Measurements from ENCODE around the gene ARL15. TPM values are rescaled to one million over a fixed set of nuclear protein-coding genes. Genes with fewer than 3 reads are reported as not detected.

ARL15 gene
- total and polyA plus RNA-seq, 5 donors from 2014 or later: 16.5 to 27.7 (median 19.1) TPM

DNA sequence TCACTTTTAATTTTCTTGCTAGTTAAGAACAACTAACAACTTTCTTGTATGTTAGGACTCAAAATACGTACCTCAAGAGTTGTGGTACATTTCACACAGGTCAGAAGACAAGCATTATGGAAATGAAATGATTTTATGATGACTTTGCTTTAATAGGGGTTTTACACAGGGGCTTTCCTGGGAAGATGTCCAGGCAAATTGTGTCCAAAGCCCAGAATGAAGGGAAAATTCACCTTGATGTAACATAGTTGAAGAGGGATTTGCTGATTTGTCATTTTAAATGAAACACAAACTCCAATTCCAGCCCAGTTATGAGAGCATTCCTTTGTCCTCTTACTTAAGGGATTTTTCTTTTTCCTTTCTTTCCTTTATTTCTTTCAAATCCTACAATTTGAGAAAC lies 89.2 kb downstream of the ARL15 start:
- Histone ChIP-seq H3K4me1 (ENCODE audit: control insufficient read depth, insufficient read depth, low read length, poor library complexity, severe bottlenecking) (no peaks in the 10 kb centered on the region), H3K27ac (ENCODE audit: insufficient read depth, low read length, poor library complexity, severe bottlenecking) (no peak overlapping the region), H3K9me3 (ENCODE audit: control insufficient read depth in 2 of 2, low read length in 2 of 2) (no peaks in the 10 kb centered on the region), H3K27me3 (ENCODE audit: control insufficient read depth, insufficient read depth, low read length) (no peaks in the 10 kb centered on the region), H3K36me3 (ENCODE audit: control insufficient read depth, insufficient read depth, low read length) (no peaks in the 10 kb centered on the region), H3K4me3 (ENCODE audit: low read depth, low read length) (no peak overlapping the region)
- Mint-ChIP-seq H3K27ac (no peak overlapping the region), H3K36me3 (peaks cover 12% of the 10 kb centered on the region), H3K4me3 (no peak overlapping the region), H3K4me1 (peaks cover 5 to 24% (median 15%) of the 10 kb centered on the region in 4 donors), H3K27me3 (no peaks in the 10 kb centered on the region), H3K9me3 (no peaks in the 10 kb centered on the region)
- no peak for DNase-seq
- no peak for ATAC-seq (ENCODE audit: low read depth in 2 of 2)

DNA sequence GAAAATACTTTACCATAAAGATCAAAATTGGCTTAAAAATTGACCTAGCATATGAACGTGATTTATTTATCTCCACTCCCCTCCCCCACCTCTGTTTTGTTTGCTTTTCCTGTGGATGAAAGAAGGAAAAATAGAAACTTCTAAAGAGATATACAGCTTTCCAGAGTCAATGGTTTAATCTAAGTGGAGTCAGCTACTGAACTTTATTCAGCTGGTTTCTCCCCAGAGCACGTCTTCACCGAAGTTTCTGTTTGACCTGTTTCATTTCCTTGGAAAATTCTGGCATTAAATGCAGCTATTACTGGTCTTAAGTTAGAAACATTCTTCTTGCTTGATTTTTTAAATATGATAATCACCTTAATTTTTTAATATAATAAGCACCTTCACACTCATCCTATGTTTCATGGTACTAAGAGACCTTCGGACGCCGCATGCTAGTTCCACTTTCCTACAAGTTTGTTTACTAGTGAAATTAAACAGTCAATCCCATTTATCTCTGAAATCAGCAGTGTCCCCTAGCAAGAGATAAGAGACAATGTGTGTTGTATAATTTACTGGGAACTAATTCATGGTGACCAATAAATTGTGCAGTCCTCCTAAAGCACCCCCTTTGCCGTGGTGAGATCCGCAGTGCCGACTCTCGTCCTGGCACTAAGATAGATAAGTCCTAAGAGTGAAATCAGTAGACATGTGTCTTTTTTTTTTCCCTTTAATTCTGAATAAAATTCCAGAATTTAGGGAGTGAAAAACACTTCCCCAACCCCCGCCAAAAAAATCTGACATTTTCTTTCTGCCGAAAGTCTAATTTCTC lies 89.9 kb downstream of the ARL15 start:
- H3K36me3 Mint-ChIP-seq: peaks cover 10% of the 10 kb centered on the region
- no peak overlapping the region for H3K27ac Mint-ChIP-seq
- Histone ChIP-seq H3K4me1 (ENCODE audit: control insufficient read depth, insufficient read depth, low read length, poor library complexity, severe bottlenecking) (no peaks in the 10 kb centered on the region), H3K36me3 (ENCODE audit: control insufficient read depth, insufficient read depth, low read length) (no peaks in the 10 kb centered on the region), H3K4me3 (ENCODE audit: low read depth, low read length) (no peak overlapping the region), H3K27ac (ENCODE audit: insufficient read depth, low read length, poor library complexity, severe bottlenecking) (no peak overlapping the region), H3K9me3 (ENCODE audit: control insufficient read depth in 2 of 2, low read length in 2 of 2) (no peaks in the 10 kb centered on the region), H3K27me3 (ENCODE audit: control insufficient read depth, insufficient read depth, low read length) (no peaks in the 10 kb centered on the region)
- no peak for DNase-seq
- H3K9me3 Mint-ChIP-seq: no peaks in the 10 kb centered on the region
- H3K4me3 Mint-ChIP-seq: no peak overlapping the region
- no peaks in the 10 kb centered on the region for H3K27me3 Mint-ChIP-seq
- H3K4me1 Mint-ChIP-seq: peaks cover 2 to 24% (median 17%) of the 10 kb centered on the region in 4 donors
- ATAC-seq (ENCODE audit: low read depth in 2 of 2): no peak

GRCh38 chr5:54217826-54218503 lies 92.4 kb downstream of the ARL15 start:
- Mint-ChIP-seq H3K36me3 (no peaks in the 10 kb centered on the region), H3K4me3 (no peak overlapping the region), H3K4me1 (peaks cover 13 to 20% (median 16%) of the 10 kb centered on the region in 4 donors), H3K27ac (no peak overlapping the region), H3K27me3 (no peaks in the 10 kb centered on the region), H3K9me3 (peaks cover 0 to 1% (median 0%) of the 10 kb centered on the region in 7 donors)
- no peak overlapping the region for H3K27ac ChIP-seq (ENCODE audit: insufficient read depth, low read length, poor library complexity, severe bottlenecking)
- no peaks in the 10 kb centered on the region for H3K36me3 ChIP-seq (ENCODE audit: control insufficient read depth, insufficient read depth, low read length)
- no peaks in the 10 kb centered on the region for H3K27me3 ChIP-seq (ENCODE audit: control insufficient read depth, insufficient read depth, low read length)
- ATAC-seq (ENCODE audit: low read depth in 2 of 2) (no peak), DNase-seq (peak in 2 of 3 donors; percentile 17 to 54)
- H3K4me3 ChIP-seq (ENCODE audit: low read depth, low read length): no peak overlapping the region
- no peaks in the 10 kb centered on the region for H3K4me1 ChIP-seq (ENCODE audit: control insufficient read depth, insufficient read depth, low read length, poor library complexity, severe bottlenecking)
- H3K9me3 ChIP-seq (ENCODE audit: control insufficient read depth in 2 of 2, low read length in 2 of 2): no peaks in the 10 kb centered on the region

DNA sequence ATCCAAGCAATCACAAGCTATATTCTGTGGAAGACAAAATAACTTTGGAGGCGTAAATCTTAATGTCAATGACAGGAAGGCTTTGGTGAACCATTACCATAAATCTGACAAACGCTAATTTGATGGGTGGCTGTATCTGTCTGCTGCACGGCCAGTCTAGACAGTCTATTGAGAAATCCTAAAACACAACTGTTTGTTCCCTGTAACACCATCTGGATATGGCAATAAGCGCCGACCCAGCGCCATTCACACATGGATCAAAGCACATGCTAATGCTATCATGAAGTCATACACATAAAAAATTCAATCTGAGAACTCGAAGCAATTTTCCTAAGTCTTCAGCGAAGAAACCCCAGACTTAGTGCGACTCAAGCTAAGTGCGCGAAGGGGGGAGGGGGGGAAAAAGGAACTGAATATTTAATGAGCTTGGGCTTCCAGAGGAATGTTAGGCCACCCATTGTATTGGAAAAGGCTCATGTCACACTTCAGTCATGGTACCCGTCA lies 95.1 kb downstream of the ARL15 start:
- H3K36me3 Mint-ChIP-seq: no peaks in the 10 kb centered on the region
- H3K4me1 ChIP-seq (ENCODE audit: control insufficient read depth, insufficient read depth, low read length, poor library complexity, severe bottlenecking): no peaks in the 10 kb centered on the region
- H3K4me3 Mint-ChIP-seq: no peak overlapping the region
- no peaks in the 10 kb centered on the region for H3K27me3 ChIP-seq (ENCODE audit: control insufficient read depth, insufficient read depth, low read length)
- H3K9me3 ChIP-seq (ENCODE audit: control insufficient read depth in 2 of 2, low read length in 2 of 2): no peaks in the 10 kb centered on the region
- H3K4me3 ChIP-seq (ENCODE audit: low read depth, low read length): no peak overlapping the region
- H3K27ac Mint-ChIP-seq: no peak overlapping the region
- no peaks in the 10 kb centered on the region for H3K27me3 Mint-ChIP-seq
- ATAC-seq (ENCODE audit: low read depth in 2 of 2) (no peak), DNase-seq (no peak)
- no peaks in the 10 kb centered on the region for H3K36me3 ChIP-seq (ENCODE audit: control insufficient read depth, insufficient read depth, low read length)
- H3K27ac ChIP-seq (ENCODE audit: insufficient read depth, low read length, poor library complexity, severe bottlenecking): no peak overlapping the region
- peaks cover 16 to 27% (median 21%) of the 10 kb centered on the region in 4 donors for H3K4me1 Mint-ChIP-seq
- H3K9me3 Mint-ChIP-seq: peaks cover 0 to 1% (median 0%) of the 10 kb centered on the region in 7 donors

GRCh38 chr5:54214722-54215121 lies 95.7 kb downstream of the ARL15 start:
- H3K27ac Mint-ChIP-seq: no peak overlapping the region
- no peak for DNase-seq
- H3K27me3 Mint-ChIP-seq: no peaks in the 10 kb centered on the region
- H3K9me3 Mint-ChIP-seq: peaks cover 0 to 1% (median 0%) of the 10 kb centered on the region in 7 donors
- Histone ChIP-seq H3K9me3 (ENCODE audit: control insufficient read depth in 2 of 2, low read length in 2 of 2) (no peaks in the 10 kb centered on the region), H3K4me1 (ENCODE audit: control insufficient read depth, insufficient read depth, low read length, poor library complexity, severe bottlenecking) (no peaks in the 10 kb centered on the region), H3K4me3 (ENCODE audit: low read depth, low read length) (no peak overlapping the region), H3K27ac (ENCODE audit: insufficient read depth, low read length, poor library complexity, severe bottlenecking) (no peak overlapping the region), H3K36me3 (ENCODE audit: control insufficient read depth, insufficient read depth, low read length) (no peaks in the 10 kb centered on the region), H3K27me3 (ENCODE audit: control insufficient read depth, insufficient read depth, low read length) (no peaks in the 10 kb centered on the region)
- no peaks in the 10 kb centered on the region for H3K36me3 Mint-ChIP-seq
- no peak overlapping the region for H3K4me3 Mint-ChIP-seq
- no peak for ATAC-seq (ENCODE audit: low read depth in 2 of 2)
- H3K4me1 Mint-ChIP-seq: peaks cover 16 to 27% (median 21%) of the 10 kb centered on the region in 4 donors

GRCh38 chr5:54212331-54212730 lies 98.0 kb downstream of the ARL15 start:
- no peak for ATAC-seq (ENCODE audit: low read depth in 2 of 2)
- Histone ChIP-seq H3K36me3 (ENCODE audit: control insufficient read depth, insufficient read depth, low read length) (no peaks in the 10 kb centered on the region), H3K27ac (ENCODE audit: insufficient read depth, low read length, poor library complexity, severe bottlenecking) (no peak overlapping the region), H3K4me3 (ENCODE audit: low read depth, low read length) (no peak overlapping the region), H3K27me3 (ENCODE audit: control insufficient read depth, insufficient read depth, low read length) (no peaks in the 10 kb centered on the region), H3K4me1 (ENCODE audit: control insufficient read depth, insufficient read depth, low read length, poor library complexity, severe bottlenecking) (no peaks in the 10 kb centered on the region), H3K9me3 (ENCODE audit: control insufficient read depth in 2 of 2, low read length in 2 of 2) (no peaks in the 10 kb centered on the region)
- no peak for DNase-seq
- Mint-ChIP-seq H3K27ac (no peak overlapping the region), H3K36me3 (no peaks in the 10 kb centered on the region), H3K4me3 (no peak overlapping the region), H3K27me3 (no peaks in the 10 kb centered on the region), H3K9me3 (peaks cover 0 to 1% (median 0%) of the 10 kb centered on the region in 7 donors), H3K4me1 (peaks cover 16 to 34% (median 28%) of the 10 kb centered on the region in 4 donors)

DNA sequence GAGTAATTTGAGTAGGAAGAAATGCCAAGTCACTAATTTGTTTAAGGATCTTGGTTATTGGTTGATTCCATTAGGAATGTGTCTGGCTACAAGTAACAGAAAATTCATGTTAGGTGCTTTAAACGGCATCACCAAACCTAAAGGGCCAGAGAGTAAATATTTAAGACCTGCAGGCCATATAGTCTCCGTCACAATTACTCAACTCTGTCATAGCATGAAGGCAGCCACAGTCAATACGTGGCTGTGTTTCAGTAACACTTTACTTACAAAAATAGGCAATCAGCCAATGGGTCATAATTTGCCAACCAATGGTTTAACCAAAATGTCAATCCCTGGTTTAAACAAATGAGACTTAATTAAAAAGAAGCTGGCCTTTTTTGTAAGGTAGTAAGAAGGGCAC lies 98.5 kb downstream of the ARL15 start:
- no peak for ATAC-seq (ENCODE audit: low read depth in 2 of 2)
- Mint-ChIP-seq H3K36me3 (no peaks in the 10 kb centered on the region), H3K4me1 (peaks cover 20 to 37% (median 28%) of the 10 kb centered on the region in 4 donors), H3K27me3 (no peaks in the 10 kb centered on the region), H3K9me3 (peaks cover 0 to 1% (median 0%) of the 10 kb centered on the region in 7 donors), H3K4me3 (no peak overlapping the region), H3K27ac (no peak overlapping the region)
- Histone ChIP-seq H3K27me3 (ENCODE audit: control insufficient read depth, insufficient read depth, low read length) (no peaks in the 10 kb centered on the region), H3K4me3 (ENCODE audit: low read depth, low read length) (no peak overlapping the region), H3K9me3 (ENCODE audit: control insufficient read depth in 2 of 2, low read length in 2 of 2) (no peaks in the 10 kb centered on the region), H3K36me3 (ENCODE audit: control insufficient read depth, insufficient read depth, low read length) (no peaks in the 10 kb centered on the region), H3K27ac (ENCODE audit: insufficient read depth, low read length, poor library complexity, severe bottlenecking) (no peak overlapping the region), H3K4me1 (ENCODE audit: control insufficient read depth, insufficient read depth, low read length, poor library complexity, severe bottlenecking) (no peaks in the 10 kb centered on the region)
- no peak for DNase-seq
